Measurements from ENCODE around the gene CTNNA3.

Gene CTNNA3

DNA sequence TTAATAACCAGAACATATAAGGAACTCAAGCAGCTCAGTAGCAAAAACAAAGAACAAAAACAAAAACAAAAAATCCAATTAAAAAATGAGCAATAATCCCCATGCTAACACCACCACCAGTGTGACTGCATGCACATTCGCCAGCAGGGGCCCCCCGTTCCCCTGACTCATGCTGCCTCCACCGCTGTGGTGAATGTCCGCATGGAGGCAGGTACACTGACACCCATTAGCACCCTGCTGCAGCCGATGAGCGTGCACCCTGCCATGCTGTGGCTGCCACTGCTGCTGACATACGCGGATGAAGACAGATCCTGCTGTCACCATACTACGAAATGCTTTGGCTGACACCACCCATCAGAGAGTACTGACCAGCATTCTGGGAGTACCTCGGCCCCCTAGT is 1091.8 kb downstream of the CTNNA3 start:
- H3K4me3 ChIP-seq (ENCODE audit: low read depth, low read length): no peak overlapping the region

- H3K4me3 ChIP-seq (ENCODE audit: low read depth, low read length): no peak overlapping the region
These were observed 1104.1 kb downstream of the CTNNA3 start for GRCh38 chr10:66591865-66592264.

GRCh38 chr10:66587680-66588050 is 1108.3 kb downstream of the CTNNA3 start:
- no peak overlapping the region for H3K4me3 ChIP-seq (ENCODE audit: low read depth, low read length)

- no peak overlapping the region for H3K4me3 ChIP-seq (ENCODE audit: low read depth, low read length)
These were observed 1108.9 kb downstream of the CTNNA3 start for GRCh38 chr10:66586897-66587679.

GRCh38 chr10:66586073-66586472 is 1109.9 kb downstream of the CTNNA3 start:
- no peak overlapping the region for H3K4me3 ChIP-seq (ENCODE audit: low read depth, low read length)

DNA sequence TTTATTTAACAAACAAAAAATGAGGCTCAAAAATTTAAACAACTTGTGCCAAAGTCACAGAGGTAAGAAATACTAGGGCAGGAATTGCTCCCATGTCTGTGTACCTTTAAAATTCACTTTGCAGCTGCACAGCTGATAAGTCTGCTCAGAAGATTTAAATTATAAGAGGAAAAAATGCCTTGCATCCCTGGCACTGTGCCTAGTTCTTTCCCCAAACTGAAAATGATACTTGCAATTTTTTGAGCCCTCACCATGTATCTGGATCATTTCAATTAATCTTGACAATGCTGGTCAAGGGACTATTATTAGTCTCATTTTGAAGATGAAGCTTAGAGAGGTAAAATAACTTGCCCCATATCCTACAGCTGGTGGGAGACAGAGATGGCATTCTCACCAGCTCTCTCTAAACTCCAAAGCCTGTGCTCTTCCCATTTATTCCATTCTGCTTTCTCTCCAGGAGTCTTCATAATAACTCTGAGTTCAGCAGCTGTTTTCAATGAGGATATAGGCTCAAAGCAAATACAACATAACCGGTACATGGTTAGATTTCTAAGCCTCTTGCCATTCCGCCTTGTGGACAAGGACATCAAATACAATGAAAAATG is 1120.6 kb downstream of the CTNNA3 start:
- no peak overlapping the region for H3K4me3 ChIP-seq (ENCODE audit: low read depth, low read length)

DNA sequence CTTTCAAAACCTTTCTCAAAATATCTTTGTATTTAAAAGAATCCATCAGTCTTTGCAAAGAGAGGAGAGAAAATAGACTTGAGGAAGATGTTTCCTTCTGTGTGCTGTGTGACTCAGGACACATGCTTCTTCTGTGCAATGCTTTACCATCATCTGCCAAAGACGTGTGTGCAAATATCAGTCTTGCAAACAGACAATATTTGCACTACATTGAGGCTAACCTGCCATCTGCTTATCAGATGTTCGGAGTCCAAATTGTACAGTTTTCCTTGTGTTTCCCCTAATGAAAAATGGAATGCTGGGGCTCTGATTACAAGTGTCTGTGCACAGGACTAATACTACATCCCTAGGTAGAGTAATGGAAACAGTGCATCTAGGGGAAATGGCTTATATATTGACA is 1123.3 kb downstream of the CTNNA3 start:
- no peak overlapping the region for H3K4me3 ChIP-seq (ENCODE audit: low read depth, low read length)

GRCh38 chr10:66565999-66566398 is 1130.0 kb downstream of the CTNNA3 start:
- H3K4me3 ChIP-seq (ENCODE audit: low read depth, low read length): no peak overlapping the region

GRCh38 chr10:66564287-66564686 is 1131.7 kb downstream of the CTNNA3 start:
- no peak overlapping the region for H3K4me3 ChIP-seq (ENCODE audit: low read depth, low read length)

DNA sequence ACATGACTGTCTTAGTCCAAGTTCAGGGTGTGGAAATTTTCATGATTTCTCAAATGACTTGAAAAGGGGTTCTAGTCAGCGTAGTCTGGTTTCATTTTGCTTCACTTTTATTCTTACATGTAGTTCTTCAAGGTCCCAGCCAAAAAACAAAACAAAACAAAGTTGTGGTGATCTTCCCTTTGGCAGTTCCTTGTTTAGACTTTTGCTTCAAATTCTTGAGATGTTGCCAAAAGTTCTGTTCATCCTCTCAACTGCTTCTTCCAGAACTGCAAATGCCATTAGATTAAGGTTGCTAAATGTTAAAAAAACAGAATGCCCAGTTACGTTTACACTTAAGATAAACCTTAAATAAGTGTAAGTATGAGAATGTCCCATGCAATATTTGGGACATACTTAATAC is 1140.9 kb downstream of the CTNNA3 start:
- no peak overlapping the region for H3K4me3 ChIP-seq (ENCODE audit: low read depth, low read length)

DNA sequence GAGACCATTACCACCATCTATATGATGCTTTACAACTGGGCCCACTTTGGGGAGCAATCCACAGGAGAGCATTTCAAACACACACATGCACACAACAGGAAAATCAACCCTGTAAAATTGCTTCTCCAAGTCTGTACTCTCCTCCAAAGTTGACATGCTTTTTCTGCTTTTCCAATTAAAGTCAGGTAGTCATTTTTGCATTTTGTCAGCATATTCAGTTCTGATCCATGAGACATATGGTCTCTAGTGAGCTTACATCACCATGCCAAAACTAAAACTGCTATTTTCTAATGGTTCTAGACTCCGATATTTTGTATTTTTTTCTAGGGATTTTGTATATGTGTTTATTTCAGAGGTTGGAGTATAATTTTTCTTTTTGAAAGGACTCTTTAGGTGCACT is 1143.7 kb downstream of the CTNNA3 start:
- H3K4me3 ChIP-seq (ENCODE audit: low read depth, low read length): no peak overlapping the region

DNA sequence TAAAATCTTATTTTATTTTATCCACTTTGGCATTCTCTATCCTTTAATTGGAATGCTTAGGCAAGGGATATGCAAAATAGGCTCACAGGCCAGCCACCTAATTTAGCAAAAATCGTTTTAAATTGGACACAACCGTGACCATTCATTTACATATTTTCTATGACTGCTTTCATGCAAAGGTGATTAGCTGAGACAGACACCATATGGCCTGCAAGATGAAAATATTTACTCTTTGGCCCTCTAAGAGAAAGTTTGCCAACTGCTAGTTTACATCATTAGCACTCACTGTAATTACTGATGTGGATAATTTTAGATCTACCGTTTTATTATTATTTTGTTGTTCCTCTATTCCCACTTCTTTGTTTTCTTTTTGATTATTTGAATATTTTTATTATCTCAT is 1145.6 kb downstream of the CTNNA3 start:
- H3K4me3 ChIP-seq (ENCODE audit: low read depth, low read length): no peak overlapping the region

DNA sequence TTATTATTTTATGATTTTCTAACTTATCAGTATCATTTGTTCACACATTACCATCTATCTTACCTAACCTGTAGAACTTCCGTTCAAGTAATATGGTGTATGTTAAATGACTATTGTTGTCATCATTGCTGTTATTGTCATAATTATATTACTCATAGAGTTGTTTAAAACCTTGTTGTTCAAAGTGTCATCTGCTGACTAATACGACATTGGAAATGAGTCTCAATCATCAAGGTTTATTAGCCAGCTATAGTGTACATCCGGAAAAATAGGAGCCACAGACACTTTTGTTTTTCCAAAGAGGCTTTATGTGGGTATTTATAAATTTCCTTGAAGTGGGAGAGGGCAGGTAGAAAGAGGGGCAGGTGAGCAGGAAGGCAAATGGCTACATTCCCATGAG is 1157.1 kb downstream of the CTNNA3 start:
- H3K4me3 ChIP-seq (ENCODE audit: low read depth, low read length): no peak overlapping the region

GRCh38 chr10:66538371-66538770 is 1157.6 kb downstream of the CTNNA3 start:
- no peak overlapping the region for H3K4me3 ChIP-seq (ENCODE audit: low read depth, low read length)

DNA sequence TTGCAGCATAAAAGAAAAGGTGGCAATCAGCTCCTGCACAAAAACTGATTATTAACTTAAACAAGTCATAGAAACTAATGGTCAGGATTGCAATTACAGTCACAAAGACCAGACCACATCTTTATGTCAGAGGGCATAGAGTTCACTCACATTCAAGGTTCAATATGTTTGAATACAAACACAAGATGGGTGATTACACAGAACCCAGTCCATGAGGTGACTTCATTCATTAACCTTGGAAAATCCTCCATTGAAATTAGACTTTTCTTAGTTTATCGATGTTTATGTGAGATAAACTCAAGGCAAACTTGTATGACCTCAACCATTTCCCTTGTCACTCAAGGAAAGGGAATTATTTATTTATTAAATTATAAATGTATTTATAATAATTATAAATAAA is 1158.8 kb downstream of the CTNNA3 start:
- no peak overlapping the region for H3K4me3 ChIP-seq (ENCODE audit: low read depth, low read length)

GRCh38 chr10:66535439-66535838 is 1160.6 kb downstream of the CTNNA3 start:
- H3K4me3 ChIP-seq (ENCODE audit: low read depth, low read length): no peak overlapping the region

DNA sequence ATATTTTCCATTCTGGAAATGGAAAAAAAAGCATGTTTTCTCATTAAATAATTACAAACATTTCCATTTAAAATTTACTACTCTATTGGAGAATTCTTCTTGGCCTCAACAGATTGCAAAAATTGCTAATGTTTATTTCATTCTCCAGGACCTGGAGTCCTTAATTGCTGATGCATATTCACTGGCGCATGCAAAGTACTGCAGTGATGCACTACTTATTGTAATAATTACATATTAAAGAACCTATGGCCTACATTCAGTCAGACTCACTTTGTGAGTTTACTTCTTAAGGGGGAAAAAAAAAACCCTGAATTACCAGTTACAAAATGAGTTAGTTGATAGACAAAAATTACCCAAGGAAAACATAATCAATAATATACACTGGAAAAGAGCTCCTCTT is 1161.1 kb downstream of the CTNNA3 start:
- no peak overlapping the region for H3K4me3 ChIP-seq (ENCODE audit: low read depth, low read length)

DNA sequence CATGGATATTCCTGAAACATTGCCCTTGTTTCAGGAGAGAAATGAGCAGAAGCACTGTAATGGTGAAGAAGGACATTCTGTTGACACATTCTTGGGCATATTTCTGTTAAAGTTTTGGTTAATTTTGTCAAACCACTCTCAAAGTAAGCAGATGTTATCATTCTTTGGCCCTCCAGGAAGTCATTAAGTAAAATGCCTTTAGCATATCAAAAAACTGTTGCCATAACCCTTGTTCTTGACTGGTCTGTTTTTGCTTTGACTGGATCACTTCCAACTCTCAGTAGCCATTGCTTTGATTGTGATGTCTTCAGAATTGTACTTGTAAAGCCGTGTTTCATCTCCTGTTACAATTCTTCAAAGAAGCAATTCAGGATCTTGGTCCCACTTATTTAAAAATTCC is 1174.5 kb downstream of the CTNNA3 start:
- H3K4me3 ChIP-seq (ENCODE audit: low read depth, low read length): no peak overlapping the region

- no peak overlapping the region for H3K4me3 ChIP-seq (ENCODE audit: low read depth, low read length)
These were observed 1176.4 kb downstream of the CTNNA3 start for GRCh38 chr10:66519616-66520015.

- no peak overlapping the region for H3K4me3 ChIP-seq (ENCODE audit: low read depth, low read length)
These were observed 1181.3 kb downstream of the CTNNA3 start for GRCh38 chr10:66514666-66515065.

GRCh38 chr10:66513504-66513903 is 1182.5 kb downstream of the CTNNA3 start:
- H3K4me3 ChIP-seq (ENCODE audit: low read depth, low read length): no peak overlapping the region

- no peak overlapping the region for H3K4me3 ChIP-seq (ENCODE audit: low read depth, low read length)
These were observed 1190.9 kb downstream of the CTNNA3 start for GRCh38 chr10:66505003-66505657.

Measured in iPS-11a (cell line).